ENCODE data around the gene DLL4. TPM values are rescaled to one million over a fixed set of nuclear protein-coding genes. Genes with fewer than 3 reads are reported as not detected.

DLL4 gene
- total and polyA plus RNA-seq, 2 experiments from 2014 or later, result not detected

DNA sequence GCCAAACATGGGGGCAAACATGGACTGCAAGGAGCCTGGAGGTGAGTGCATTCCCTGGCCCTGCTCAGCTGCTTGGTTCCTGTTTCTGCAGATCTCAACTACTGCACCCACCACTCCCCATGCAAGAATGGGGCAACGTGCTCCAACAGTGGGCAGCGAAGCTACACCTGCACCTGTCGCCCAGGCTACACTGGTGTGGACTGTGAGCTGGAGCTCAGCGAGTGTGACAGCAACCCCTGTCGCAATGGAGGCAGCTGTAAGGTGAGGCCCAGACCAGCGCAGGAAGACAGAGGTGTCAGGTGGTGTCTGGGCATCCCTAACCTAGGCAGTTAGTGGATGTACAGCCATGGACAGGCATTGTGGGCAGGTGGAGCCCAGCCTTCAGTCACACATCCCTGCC, 5.3 kb downstream of the DLL4 start:
- WGBS, 2 experiments (ENCODE audit: low coverage in 1 of 2, low lambda C conversion rate in 2 of 2, missing lambda C conversion rate in 2 of 2), result 82 to 91% methylated on average over 6 of the region's 6 CpGs
- Histone ChIP-seq H3K4me1 (ENCODE audit: insufficient read depth) (peaks cover 5% of the 10 kb centered on the region), H3K9me2 (ENCODE audit: insufficient read depth) (no peaks in the 10 kb centered on the region), H3K4me2 (ENCODE audit: unreplicated experiment) (no peak overlapping the region), H3K36me3 (ENCODE audit: low read depth) (no peaks in the 10 kb centered on the region), H3K4me3 (no peak overlapping the region), H3K79me2 (ENCODE audit: insufficient read depth) (no peaks in the 10 kb centered on the region), H3F3A (ENCODE audit: insufficient read depth) (no peaks in the 10 kb centered on the region), H3K9ac (no peak overlapping the region), H4K20me1 (ENCODE audit: insufficient read depth) (no peaks in the 10 kb centered on the region), H2AFZ (no peak overlapping the region), H3K27me3 (replicated peaks; ENCODE audit: insufficient read depth) (peaks cover 21% of the 10 kb centered on the region), H3K9me3 (ENCODE audit: low read depth) (no peaks in the 10 kb centered on the region), H3K27ac (no peak overlapping the region)
- in situ Hi-C loops (cut with MboI), result no loop called here
- TF ChIP-seq EZH2 (IDR thresholded peaks at IDR 0.05; ENCODE audit: insufficient read depth, poor library complexity, severe bottlenecking) (no peak), EZH2phosphoT487 (IDR thresholded peaks at IDR 0.05; ENCODE audit: insufficient read depth, low read depth) (no peak)
- DNase-seq, result no peak

DNA sequence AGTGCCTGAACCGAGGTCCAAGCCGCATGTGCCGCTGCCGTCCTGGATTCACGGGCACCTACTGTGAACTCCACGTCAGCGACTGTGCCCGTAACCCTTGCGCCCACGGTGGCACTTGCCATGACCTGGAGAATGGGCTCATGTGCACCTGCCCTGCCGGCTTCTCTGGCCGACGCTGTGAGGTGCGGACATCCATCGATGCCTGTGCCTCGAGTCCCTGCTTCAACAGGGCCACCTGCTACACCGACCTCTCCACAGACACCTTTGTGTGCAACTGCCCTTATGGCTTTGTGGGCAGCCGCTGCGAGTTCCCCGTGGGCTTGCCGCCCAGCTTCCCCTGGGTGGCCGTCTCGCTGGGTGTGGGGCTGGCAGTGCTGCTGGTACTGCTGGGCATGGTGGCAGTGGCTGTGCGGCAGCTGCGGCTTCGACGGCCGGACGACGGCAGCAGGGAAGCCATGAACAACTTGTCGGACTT, 7.1 kb downstream of the DLL4 start:
- H3K79me2 ChIP-seq (ENCODE audit: insufficient read depth), result no peaks in the 10 kb centered on the region
- H3K27me3 ChIP-seq (replicated peaks; ENCODE audit: insufficient read depth), result peaks cover 9% of the 10 kb centered on the region
- no peak overlapping the region for H3K4me3 ChIP-seq
- 89 to 90% methylated on average over 29 to 31 of the region's 31 CpGs for WGBS, 2 experiments (ENCODE audit: low coverage in 1 of 2, low lambda C conversion rate in 2 of 2, missing lambda C conversion rate in 2 of 2)
- H3K9me2 ChIP-seq (ENCODE audit: insufficient read depth), result no peaks in the 10 kb centered on the region
- H4K20me1 ChIP-seq (ENCODE audit: insufficient read depth), result no peaks in the 10 kb centered on the region
- no peaks in the 10 kb centered on the region for H3F3A ChIP-seq (ENCODE audit: insufficient read depth)
- H3K4me2 ChIP-seq (ENCODE audit: unreplicated experiment), result no peak overlapping the region
- no peak overlapping the region for H2AFZ ChIP-seq
- in situ Hi-C loops (cut with MboI), result no loop called here
- H3K9ac ChIP-seq, result no peak overlapping the region
- no peaks in the 10 kb centered on the region for H3K36me3 ChIP-seq (ENCODE audit: low read depth)
- TF ChIP-seq EZH2phosphoT487 (IDR thresholded peaks at IDR 0.05; ENCODE audit: insufficient read depth, low read depth), result no peak
- no peak for TF ChIP-seq EZH2 (IDR thresholded peaks at IDR 0.05; ENCODE audit: insufficient read depth, poor library complexity, severe bottlenecking)
- DNase-seq, result no peak
- no peaks in the 10 kb centered on the region for H3K9me3 ChIP-seq (ENCODE audit: low read depth)
- H3K27ac ChIP-seq, result no peak overlapping the region
- H3K4me1 ChIP-seq (ENCODE audit: insufficient read depth), result no peaks in the 10 kb centered on the region

DNA sequence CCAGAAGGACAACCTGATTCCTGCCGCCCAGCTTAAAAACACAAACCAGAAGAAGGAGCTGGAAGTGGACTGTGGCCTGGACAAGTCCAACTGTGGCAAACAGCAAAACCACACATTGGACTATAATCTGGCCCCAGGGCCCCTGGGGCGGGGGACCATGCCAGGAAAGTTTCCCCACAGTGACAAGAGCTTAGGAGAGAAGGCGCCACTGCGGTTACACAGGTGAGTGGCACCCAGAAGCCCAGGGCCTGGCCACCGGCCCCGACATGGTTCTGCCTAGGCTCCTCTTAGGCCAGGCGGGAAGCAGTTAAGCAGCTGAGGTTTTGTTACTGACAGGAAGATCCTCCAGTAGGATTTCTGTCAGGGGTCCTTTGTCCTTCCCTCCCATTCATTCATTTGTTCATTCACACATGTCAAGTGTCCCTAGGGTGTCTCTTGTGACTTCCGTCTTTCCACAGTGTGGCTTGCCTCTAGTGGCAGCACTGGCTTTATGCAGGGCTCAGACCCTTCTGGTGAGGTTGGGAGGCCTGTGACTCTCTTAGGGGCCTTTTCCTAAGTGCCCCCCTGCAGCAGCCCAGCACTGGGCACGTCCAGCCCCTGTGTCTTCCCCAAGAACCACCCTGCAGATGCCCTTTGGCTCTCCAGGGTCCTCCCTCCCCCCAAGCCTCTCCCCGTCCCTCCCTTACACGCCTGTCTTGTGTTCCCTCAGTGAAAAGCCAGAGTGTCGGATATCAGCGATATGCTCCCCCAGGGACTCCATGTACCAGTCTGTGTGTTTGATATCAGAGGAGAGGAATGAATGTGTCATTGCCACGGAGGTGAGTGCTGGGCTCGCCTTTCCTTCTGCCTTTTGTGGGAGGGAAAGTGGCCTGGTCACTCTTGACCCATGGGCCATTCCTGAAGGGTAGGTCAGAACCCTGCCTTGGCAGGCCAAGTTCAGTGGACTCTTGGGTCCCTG, 7.8 kb downstream of the DLL4 start:
- Histone ChIP-seq H3K4me2 (ENCODE audit: unreplicated experiment) (no peak overlapping the region), H2AFZ (no peak overlapping the region), H3K36me3 (ENCODE audit: low read depth) (no peaks in the 10 kb centered on the region), H3K9me3 (ENCODE audit: low read depth) (no peaks in the 10 kb centered on the region), H3F3A (ENCODE audit: insufficient read depth) (no peaks in the 10 kb centered on the region), H3K9me2 (ENCODE audit: insufficient read depth) (no peaks in the 10 kb centered on the region), H3K27me3 (replicated peaks; ENCODE audit: insufficient read depth) (peaks cover 2% of the 10 kb centered on the region; the same call in 1 of the 2 replicates), H3K79me2 (ENCODE audit: insufficient read depth) (no peaks in the 10 kb centered on the region), H3K9ac (no peak overlapping the region), H3K27ac (no peak overlapping the region), H4K20me1 (ENCODE audit: insufficient read depth) (no peaks in the 10 kb centered on the region), H3K4me1 (ENCODE audit: insufficient read depth) (no peaks in the 10 kb centered on the region), H3K4me3 (no peak overlapping the region)
- in situ Hi-C loops (cut with MboI), result no loop called here
- 74 to 75% methylated on average over 15 of the region's 15 CpGs for WGBS, 2 experiments (ENCODE audit: low coverage in 1 of 2, low lambda C conversion rate in 2 of 2, missing lambda C conversion rate in 2 of 2)
- TF ChIP-seq EZH2phosphoT487 (IDR thresholded peaks at IDR 0.05; ENCODE audit: insufficient read depth, low read depth), result no peak
- TF ChIP-seq EZH2 (IDR thresholded peaks at IDR 0.05; ENCODE audit: insufficient read depth, poor library complexity, severe bottlenecking), result no peak
- peak; percentile 47 for DNase-seq

DNA sequence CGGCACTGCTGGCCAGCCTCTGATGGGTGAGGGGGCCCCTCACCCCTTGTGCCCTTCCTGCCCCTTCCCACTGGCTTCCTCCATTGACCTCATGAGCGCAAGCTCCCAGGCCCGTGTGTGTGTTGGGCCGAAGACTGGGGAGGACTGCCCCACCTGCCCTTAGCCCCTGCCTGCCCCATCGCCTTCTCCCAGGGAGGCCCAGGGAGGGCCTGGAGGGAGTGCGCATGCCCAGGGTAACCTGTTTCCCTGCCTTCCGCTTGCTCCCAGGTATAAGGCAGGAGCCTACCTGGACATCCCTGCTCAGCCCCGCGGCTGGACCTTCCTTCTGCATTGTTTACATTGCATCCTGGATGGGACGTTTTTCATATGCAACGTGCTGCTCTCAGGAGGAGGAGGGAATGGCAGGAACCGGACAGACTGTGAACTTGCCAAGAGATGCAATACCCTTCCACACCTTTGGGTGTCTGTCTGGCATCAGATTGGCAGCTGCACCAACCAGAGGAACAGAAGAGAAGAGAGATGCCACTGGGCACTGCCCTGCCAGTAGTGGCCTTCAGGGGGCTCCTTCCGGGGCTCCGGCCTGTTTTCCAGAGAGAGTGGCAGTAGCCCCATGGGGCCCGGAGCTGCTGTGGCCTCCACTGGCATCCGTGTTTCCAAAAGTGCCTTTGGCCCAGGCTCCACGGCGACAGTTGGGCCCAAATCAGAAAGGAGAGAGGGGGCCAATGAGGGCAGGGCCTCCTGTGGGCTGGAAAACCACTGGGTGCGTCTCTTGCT, 8.8 kb downstream of the DLL4 start:
- Histone ChIP-seq H2AFZ (no peak overlapping the region), H3F3A (ENCODE audit: insufficient read depth) (0 out of 2 replicates have a peak, but pooled peaks cover 7% of the 10 kb centered on the region), H3K79me2 (ENCODE audit: insufficient read depth) (no peaks in the 10 kb centered on the region), H4K20me1 (ENCODE audit: insufficient read depth) (no peaks in the 10 kb centered on the region), H3K4me1 (ENCODE audit: insufficient read depth) (0 out of 2 replicates have a peak, but pooled peaks cover 8% of the 10 kb centered on the region), H3K4me3 (no peak overlapping the region), H3K9me2 (ENCODE audit: insufficient read depth) (no peaks in the 10 kb centered on the region), H3K36me3 (ENCODE audit: low read depth) (no peaks in the 10 kb centered on the region), H3K27me3 (replicated peaks; ENCODE audit: insufficient read depth) (no peaks in the 10 kb centered on the region), H3K9me3 (ENCODE audit: low read depth) (no peaks in the 10 kb centered on the region), H3K4me2 (ENCODE audit: unreplicated experiment) (no peak overlapping the region), H3K27ac (no peak overlapping the region), H3K9ac (no peak overlapping the region)
- 76 to 77% methylated on average over 18 to 19 of the region's 19 CpGs for WGBS, 2 experiments (ENCODE audit: low coverage in 1 of 2, low lambda C conversion rate in 2 of 2, missing lambda C conversion rate in 2 of 2)
- in situ Hi-C loops (cut with MboI), result no loop called here
- peak; percentile 44 for DNase-seq
- TF ChIP-seq EZH2phosphoT487 (IDR thresholded peaks at IDR 0.05; ENCODE audit: insufficient read depth, low read depth), result no peak
- no peak for TF ChIP-seq EZH2 (IDR thresholded peaks at IDR 0.05; ENCODE audit: insufficient read depth, poor library complexity, severe bottlenecking)

Measured in GM23248 (cell line).